Neural crest cell (in vitro differentiated cells): ENCODE measurements around the gene DDC. TPM values are rescaled to one million over a fixed set of nuclear protein-coding genes. Genes with fewer than 3 reads are reported as not detected.

Source experiments
- DNase-seq: peaks from one replicate; pipeline ENCODE4 v3.0.0; 2021; ENCODE audit warnings: low read depth, mixed read lengths, low spot score
- H3K27ac Mint-ChIP-seq: one replicate; pipeline ENCODE4 v1.8.0; 2021; ENCODE audit warnings: mild to moderate bottlenecking, mixed read lengths; ENCODE audit not compliant: unreplicated experiment
- H3K27me3 Mint-ChIP-seq: 2 replicates; pipeline ENCODE4 v1.8.0; 2021; ENCODE audit warnings: low read depth, mild to moderate bottlenecking, mixed read lengths
- H3K36me3 Mint-ChIP-seq: 2 replicates; pipeline ENCODE4 v1.8.0; 2021; ENCODE audit warnings: low read depth, mild to moderate bottlenecking, mixed read lengths
- H3K4me1 Mint-ChIP-seq: 2 replicates; pipeline ENCODE4 v1.8.0; 2021; ENCODE audit warnings: mixed read lengths
- H3K4me3 Mint-ChIP-seq: one replicate; pipeline ENCODE4 v1.8.0; 2021; ENCODE audit warnings: mild to moderate bottlenecking, mixed read lengths
- H3K9me3 Mint-ChIP-seq: 2 replicates; pipeline ENCODE4 v1.8.0; 2021; ENCODE audit warnings: mixed read lengths
- total RNA-seq: library from RNA; stranded (reverse); gene quantifications from 2 replicates; pipeline ENCODE4 v1.2.1, GENCODE V29; 2021
- TF ChIP-seq, protein P1 (sequence below): fragments of 200-600 bp; sonication (generic); conservative IDR thresholded peaks from 2 replicates; pipeline ENCODE4 v1.5.0; 2021; ENCODE audit warnings: antibody characterized with exemption, mild to moderate bottlenecking

Gene DDC
- total RNA-seq, 1 donor from 2014 or later = 1.0 TPM

DNA sequence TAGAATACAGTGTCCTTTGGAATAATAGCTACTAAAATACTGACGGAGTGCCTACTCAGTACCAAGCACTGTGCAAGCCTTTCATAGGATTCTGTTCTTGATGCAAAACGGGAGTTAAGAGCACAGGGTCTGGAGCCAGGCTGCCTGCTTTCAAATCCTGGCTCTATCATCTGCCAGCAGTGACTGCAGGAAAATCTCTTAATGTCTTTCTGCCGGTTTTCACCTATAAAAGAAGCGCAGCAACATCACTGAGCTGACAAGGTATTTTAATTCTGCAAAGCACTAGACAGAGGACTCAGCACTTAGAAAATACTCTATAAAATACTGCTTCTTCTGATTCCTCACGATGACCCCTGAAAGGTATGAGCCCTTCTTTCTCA lies 115.7 kb downstream of the DDC start:
- peak overlapping the region; percentile 91 for H3K4me3 Mint-ChIP-seq
- peaks cover 11% of the 10 kb centered on the region for H3K4me1 Mint-ChIP-seq
- H3K9me3 Mint-ChIP-seq = no peaks in the 10 kb centered on the region
- no peak for DNase-seq
- TF ChIP-seq, protein P1, sequence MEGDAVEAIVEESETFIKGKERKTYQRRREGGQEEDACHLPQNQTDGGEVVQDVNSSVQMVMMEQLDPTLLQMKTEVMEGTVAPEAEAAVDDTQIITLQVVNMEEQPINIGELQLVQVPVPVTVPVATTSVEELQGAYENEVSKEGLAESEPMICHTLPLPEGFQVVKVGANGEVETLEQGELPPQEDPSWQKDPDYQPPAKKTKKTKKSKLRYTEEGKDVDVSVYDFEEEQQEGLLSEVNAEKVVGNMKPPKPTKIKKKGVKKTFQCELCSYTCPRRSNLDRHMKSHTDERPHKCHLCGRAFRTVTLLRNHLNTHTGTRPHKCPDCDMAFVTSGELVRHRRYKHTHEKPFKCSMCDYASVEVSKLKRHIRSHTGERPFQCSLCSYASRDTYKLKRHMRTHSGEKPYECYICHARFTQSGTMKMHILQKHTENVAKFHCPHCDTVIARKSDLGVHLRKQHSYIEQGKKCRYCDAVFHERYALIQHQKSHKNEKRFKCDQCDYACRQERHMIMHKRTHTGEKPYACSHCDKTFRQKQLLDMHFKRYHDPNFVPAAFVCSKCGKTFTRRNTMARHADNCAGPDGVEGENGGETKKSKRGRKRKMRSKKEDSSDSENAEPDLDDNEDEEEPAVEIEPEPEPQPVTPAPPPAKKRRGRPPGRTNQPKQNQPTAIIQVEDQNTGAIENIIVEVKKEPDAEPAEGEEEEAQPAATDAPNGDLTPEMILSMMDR = no peak
- peaks cover 13% of the 10 kb centered on the region for H3K27me3 Mint-ChIP-seq
- peaks cover 8% of the 10 kb centered on the region for H3K36me3 Mint-ChIP-seq
- H3K27ac Mint-ChIP-seq = peak overlapping the region; percentile 4

DNA sequence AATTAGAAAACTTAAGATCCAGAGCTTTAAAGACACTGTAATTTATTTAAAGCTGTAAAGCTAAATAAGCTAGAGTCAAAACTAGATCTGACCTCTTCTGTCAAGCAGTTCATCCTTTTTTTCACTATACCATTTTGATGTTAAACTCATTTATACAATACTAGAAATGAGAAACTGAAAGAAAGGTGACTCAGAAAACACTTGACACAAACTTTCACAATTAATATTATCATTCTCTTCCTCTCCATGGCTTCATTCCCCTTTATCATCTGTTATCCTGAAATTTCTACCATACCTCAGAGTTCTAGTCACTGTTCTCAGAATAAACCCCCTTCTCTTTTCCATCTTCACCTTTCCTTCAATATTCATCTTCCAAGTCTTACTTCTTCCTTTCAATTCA lies 116.4 kb downstream of the DDC start:
- Mint-ChIP-seq H3K27ac (no peak overlapping the region), H3K4me3 (no peak overlapping the region), H3K9me3 (no peaks in the 10 kb centered on the region), H3K36me3 (peaks cover 8% of the 10 kb centered on the region), H3K27me3 (peaks cover 11% of the 10 kb centered on the region), H3K4me1 (peaks cover 11% of the 10 kb centered on the region)
- no peak for DNase-seq
- TF ChIP-seq, protein P1 = no peak

GRCh38 chr7:50446542-50446960 lies 118.7 kb downstream of the DDC start:
- Mint-ChIP-seq H3K9me3 (no peaks in the 10 kb centered on the region), H3K27ac (no peak overlapping the region), H3K4me3 (no peak overlapping the region), H3K4me1 (peaks cover 11% of the 10 kb centered on the region), H3K36me3 (peaks cover 8% of the 10 kb centered on the region), H3K27me3 (no peaks in the 10 kb centered on the region)
- no peak for DNase-seq
- TF ChIP-seq, protein P1 = no peak

GRCh38 chr7:50436133-50436806 lies 128.9 kb downstream of the DDC start:
- peaks cover 8% of the 10 kb centered on the region for H3K4me1 Mint-ChIP-seq
- no peaks in the 10 kb centered on the region for H3K9me3 Mint-ChIP-seq
- no peaks in the 10 kb centered on the region for H3K27me3 Mint-ChIP-seq
- no peak overlapping the region for H3K4me3 Mint-ChIP-seq
- no peak for DNase-seq
- TF ChIP-seq, protein P1 = no peak
- no peak overlapping the region for H3K27ac Mint-ChIP-seq
- peaks cover 14% of the 10 kb centered on the region for H3K36me3 Mint-ChIP-seq

GRCh38 chr7:50431722-50432305 lies 133.4 kb downstream of the DDC start:
- Mint-ChIP-seq H3K27me3 (no peaks in the 10 kb centered on the region), H3K27ac (no peak overlapping the region), H3K4me1 (peaks cover 8% of the 10 kb centered on the region), H3K9me3 (no peaks in the 10 kb centered on the region), H3K36me3 (peaks cover 2% of the 10 kb centered on the region), H3K4me3 (no peak overlapping the region)
- TF ChIP-seq, protein P1 = no peak
- no peak for DNase-seq
